ENCODE results near the gene EML6. TPM values are rescaled to one million over a fixed set of nuclear protein-coding genes. Genes with fewer than 3 reads are reported as not detected.

The EML6 gene
- total RNA-seq, 1 donor from 2014 or later, result 2.4 TPM

- no peak for DNase-seq (ENCODE audit: low spot score)
These were observed 294.4 kb downstream of the EML6 start for GRCh38 chr2:55017880-55018279.

- no peak for DNase-seq (ENCODE audit: low spot score)
These were observed 295.2 kb downstream of the EML6 start for GRCh38 chr2:55018619-55019018.

- DNase-seq (ENCODE audit: low spot score), result no peak
These were observed 296.2 kb downstream of the EML6 start for GRCh38 chr2:55019526-55020258.

Measured in mesenteric fat pad (tissue), 1 donor.